Omental fat pad (tissue), 4 donors: ENCODE measurements around the gene CS. TPM values are rescaled to one million over a fixed set of nuclear protein-coding genes. Genes with fewer than 3 reads are reported as not detected.

Experiments
- ATAC-seq: fragments of 150-250 bp; one replicate; pipeline ENCODE4 v1.9.1; 2016; ENCODE audit warnings: mild to moderate bottlenecking, moderate library complexity; ENCODE audit not compliant: low FRiP score
- DNase-seq: peaks from one replicate; pipeline ENCODE4 v3.0.0-alpha.2; 2019; ENCODE audit warnings: low spot score
- total RNA-seq, 4 donors: library from RNA; depleted of rRNA; stranded (reverse); fragments of >200 nt; gene quantifications; one replicate each; pipeline ENCODE4 v1.1.0, GENCODE V29; 2016
- TF ChIP-seq, protein P1 (sequence below), 3 donors: fragments of 450-650 bp; IDR thresholded peaks; one replicate each; pipeline ENCODE4 v1.5.1; 2016 to 2017; ENCODE audit warnings: antibody characterized with exemption in 3 of 3, mild to moderate bottlenecking in 3 of 3, moderate library complexity in 2 of 3

The CS gene
- total RNA-seq, 4 donors from 2014 or later: 143 to 210 (median 194) TPM

- TF ChIP-seq, protein P1, sequence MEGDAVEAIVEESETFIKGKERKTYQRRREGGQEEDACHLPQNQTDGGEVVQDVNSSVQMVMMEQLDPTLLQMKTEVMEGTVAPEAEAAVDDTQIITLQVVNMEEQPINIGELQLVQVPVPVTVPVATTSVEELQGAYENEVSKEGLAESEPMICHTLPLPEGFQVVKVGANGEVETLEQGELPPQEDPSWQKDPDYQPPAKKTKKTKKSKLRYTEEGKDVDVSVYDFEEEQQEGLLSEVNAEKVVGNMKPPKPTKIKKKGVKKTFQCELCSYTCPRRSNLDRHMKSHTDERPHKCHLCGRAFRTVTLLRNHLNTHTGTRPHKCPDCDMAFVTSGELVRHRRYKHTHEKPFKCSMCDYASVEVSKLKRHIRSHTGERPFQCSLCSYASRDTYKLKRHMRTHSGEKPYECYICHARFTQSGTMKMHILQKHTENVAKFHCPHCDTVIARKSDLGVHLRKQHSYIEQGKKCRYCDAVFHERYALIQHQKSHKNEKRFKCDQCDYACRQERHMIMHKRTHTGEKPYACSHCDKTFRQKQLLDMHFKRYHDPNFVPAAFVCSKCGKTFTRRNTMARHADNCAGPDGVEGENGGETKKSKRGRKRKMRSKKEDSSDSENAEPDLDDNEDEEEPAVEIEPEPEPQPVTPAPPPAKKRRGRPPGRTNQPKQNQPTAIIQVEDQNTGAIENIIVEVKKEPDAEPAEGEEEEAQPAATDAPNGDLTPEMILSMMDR (IDR thresholded peaks at IDR 0.05): no peak
- DNase-seq (no peak), ATAC-seq (no peak)
Observed at GRCh38 chr12:56243731-56244181, 56.4 kb downstream of the CS start.

- TF ChIP-seq, protein P1 (IDR thresholded peaks at IDR 0.05): no peak
- ATAC-seq: no peak
Observed at GRCh38 chr12:56242986-56243385, 57.1 kb downstream of the CS start.

GRCh38 chr12:56241424-56242303, 58.5 kb downstream of the CS start:
- no peak for DNase-seq
- TF ChIP-seq, protein P1 (IDR thresholded peaks at IDR 0.05): no peak
- no peak for ATAC-seq

More at GRCh38 chr12:56242986-56243385, 57.1 kb downstream of the CS start:
- DNase-seq: no peak

GRCh38 chr12:56237552-56237951, 62.6 kb downstream of the CS start:
- ATAC-seq (no peak), DNase-seq (no peak)
- TF ChIP-seq, protein P1 (IDR thresholded peaks at IDR 0.05): no peak

DNA sequence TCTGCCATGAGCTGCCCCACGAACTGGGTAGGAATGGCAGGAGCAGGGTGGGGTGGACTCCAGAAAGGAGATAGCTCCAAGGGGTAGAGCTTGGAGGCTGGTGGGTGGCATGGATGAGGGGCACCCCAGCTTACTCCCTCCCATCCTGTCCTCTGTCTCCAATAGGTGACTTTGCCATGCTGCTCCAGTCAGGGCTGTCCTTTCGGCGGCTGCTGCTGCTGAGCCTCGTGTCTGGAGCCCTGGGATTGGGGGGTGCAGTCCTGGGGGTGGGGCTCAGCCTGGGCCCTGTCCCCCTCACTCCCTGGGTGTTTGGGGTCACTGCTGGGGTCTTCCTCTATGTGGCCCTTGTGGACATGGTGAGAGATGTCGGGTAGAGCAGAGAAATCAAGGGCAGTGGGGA, 63.1 kb downstream of the CS start:
- DNase-seq (no peak), ATAC-seq (no peak)
- TF ChIP-seq, protein P1 (IDR thresholded peaks at IDR 0.05): no peak

- TF ChIP-seq, protein P1 (IDR thresholded peaks at IDR 0.05): no peak
- DNase-seq (no peak), ATAC-seq (no peak)
Observed at GRCh38 chr12:56236091-56236490, 64.0 kb downstream of the CS start.
